ENCODE measurements around the gene IFNA8. TPM values are rescaled to one million over a fixed set of nuclear protein-coding genes. Genes with fewer than 3 reads are reported as not detected.
"Not testable (repeated sequence)": the region's sequence is repeated elsewhere in the genome, so short reads cannot be mapped to it uniquely, and the experiment has no call there.

The IFNA8 gene
- total RNA-seq, 1 donor from 2014 or later = not detected

DNA sequence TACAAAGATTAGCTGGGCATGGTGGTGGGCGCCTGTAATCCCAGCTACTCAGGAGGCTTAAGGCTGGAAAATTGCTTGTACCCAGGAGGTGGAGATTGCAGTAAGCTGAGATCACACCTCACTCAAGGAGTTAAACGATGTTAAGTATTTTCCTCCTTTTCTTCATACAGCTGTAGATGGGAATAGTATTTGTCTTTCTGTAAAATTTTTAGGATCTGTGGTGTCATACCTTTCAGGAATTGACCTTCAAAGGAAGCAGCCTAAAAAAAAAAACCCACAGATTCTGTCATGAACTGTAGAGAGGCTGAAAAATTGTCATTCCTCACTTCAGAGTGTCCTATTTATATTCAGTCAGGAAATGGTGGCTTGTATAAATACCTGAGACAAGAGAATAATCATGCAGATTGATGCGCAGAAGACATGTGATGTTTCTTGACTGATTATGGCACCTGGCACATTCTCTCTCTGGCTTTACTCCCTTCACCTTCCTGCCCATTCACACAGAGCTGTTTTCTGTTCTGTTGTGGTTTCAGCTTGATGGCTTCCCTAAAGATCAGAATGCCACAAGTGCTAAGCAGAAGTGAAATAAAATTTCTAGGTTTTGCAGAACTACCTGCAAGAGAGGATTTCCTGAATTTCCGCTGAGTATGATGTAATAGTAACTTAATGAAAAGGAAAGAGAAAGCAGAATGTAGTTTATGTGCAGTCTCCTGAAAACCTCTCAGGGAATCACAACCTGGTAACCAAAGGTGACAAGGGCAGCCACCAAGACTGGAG is 35.1 kb downstream of the IFNA8 start:
- Mint-ChIP-seq H3K9me3 (ENCODE audit: unreplicated experiment) (no peaks in the 10 kb centered on the region), H3K4me1 (ENCODE audit: low read depth, unreplicated experiment) (peaks cover 2% of the 10 kb centered on the region), H3K4me3 (ENCODE audit: unreplicated experiment) (no peak overlapping the region), H3K36me3 (ENCODE audit: unreplicated experiment) (no peaks in the 10 kb centered on the region), H3K27ac (ENCODE audit: unreplicated experiment) (no peak overlapping the region), H3K27me3 (ENCODE audit: unreplicated experiment) (peaks cover 2% of the 10 kb centered on the region)
- no peak for DNase-seq
- TF ChIP-seq, protein P1, sequence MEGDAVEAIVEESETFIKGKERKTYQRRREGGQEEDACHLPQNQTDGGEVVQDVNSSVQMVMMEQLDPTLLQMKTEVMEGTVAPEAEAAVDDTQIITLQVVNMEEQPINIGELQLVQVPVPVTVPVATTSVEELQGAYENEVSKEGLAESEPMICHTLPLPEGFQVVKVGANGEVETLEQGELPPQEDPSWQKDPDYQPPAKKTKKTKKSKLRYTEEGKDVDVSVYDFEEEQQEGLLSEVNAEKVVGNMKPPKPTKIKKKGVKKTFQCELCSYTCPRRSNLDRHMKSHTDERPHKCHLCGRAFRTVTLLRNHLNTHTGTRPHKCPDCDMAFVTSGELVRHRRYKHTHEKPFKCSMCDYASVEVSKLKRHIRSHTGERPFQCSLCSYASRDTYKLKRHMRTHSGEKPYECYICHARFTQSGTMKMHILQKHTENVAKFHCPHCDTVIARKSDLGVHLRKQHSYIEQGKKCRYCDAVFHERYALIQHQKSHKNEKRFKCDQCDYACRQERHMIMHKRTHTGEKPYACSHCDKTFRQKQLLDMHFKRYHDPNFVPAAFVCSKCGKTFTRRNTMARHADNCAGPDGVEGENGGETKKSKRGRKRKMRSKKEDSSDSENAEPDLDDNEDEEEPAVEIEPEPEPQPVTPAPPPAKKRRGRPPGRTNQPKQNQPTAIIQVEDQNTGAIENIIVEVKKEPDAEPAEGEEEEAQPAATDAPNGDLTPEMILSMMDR (IDR thresholded peaks at IDR 0.05; ENCODE audit: partially characterized antibody, unreplicated experiment) = no peak

DNA sequence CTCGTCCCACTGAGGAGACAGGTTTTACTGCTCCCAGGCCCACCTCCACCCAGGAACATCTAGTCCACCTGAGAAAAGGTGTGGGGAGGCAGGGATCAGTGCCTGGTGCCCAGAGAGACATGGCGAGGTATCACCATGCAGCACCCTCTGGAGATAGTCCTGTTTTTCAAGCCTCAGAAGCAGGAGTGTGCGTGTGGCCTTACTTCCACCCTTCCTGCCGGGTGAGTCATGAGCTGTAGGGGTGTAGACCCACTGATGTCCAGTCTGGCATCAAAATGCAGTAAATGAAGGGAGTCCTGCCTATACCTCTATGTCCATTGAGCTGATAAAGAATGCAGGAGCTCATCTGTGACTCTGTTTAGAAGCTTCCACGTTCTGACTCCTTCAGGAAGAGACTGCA is 40.4 kb downstream of the IFNA8 start:
- not testable (repeated sequence) for H3K27me3 Mint-ChIP-seq (ENCODE audit: unreplicated experiment); H3K36me3 Mint-ChIP-seq (ENCODE audit: unreplicated experiment); DNase-seq; H3K4me1 Mint-ChIP-seq (ENCODE audit: low read depth, unreplicated experiment); H3K27ac Mint-ChIP-seq (ENCODE audit: unreplicated experiment); H3K4me3 Mint-ChIP-seq (ENCODE audit: unreplicated experiment); H3K9me3 Mint-ChIP-seq (ENCODE audit: unreplicated experiment)

DNA sequence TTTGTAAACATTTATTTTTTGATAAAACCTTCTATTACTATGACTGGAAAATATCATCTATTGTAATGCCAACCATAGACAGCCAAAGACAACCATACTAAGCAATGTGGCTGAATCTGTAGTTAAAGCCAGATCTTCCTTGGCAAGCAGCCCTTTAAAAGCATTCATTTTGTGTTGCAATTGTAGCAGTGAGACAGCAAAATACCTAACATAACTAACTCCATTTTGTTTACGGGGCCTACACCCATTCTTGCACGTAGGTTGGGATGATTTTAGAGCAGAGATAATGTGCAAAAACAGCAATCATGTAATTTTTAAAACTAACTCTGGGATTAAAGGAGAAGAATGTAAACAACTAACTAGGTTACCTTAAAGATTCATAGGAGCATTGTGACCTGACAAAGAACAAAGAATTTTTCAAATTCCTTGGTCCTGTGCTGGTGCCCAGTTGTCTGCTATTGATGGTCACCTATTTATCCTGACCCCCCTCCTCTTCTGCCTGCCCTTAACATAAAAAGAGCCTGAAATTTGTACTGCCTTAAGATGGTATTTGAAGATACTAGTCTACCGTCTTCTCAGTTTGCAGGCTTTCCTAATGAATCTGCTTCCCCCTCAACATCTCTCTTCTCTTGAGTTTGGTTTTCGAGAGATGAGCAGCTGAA is 41.9 kb downstream of the IFNA8 start:
- Mint-ChIP-seq H3K4me3 (ENCODE audit: unreplicated experiment) (no peak overlapping the region), H3K4me1 (ENCODE audit: low read depth, unreplicated experiment) (peaks cover 2% of the 10 kb centered on the region)

DNA sequence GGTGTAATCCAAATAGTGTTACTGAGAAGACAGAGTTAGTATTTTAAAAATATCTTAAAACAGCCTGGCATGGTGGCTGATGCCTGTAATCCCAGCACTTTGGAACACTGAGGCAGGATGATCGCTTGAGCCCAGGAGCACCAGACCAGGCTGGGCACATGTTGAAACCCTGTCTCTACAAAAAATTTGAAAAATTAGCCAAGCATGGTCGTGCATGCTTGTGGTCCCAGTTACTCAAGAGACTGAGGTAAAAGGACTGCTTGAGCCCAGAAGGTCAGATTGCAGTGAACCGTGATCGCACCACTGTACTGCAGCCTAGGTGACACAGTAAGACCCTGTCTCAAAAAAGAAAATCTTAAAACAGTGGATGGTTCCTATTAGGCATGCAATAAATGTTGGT is 43.8 kb downstream of the IFNA8 start:
- Mint-ChIP-seq H3K27ac (ENCODE audit: unreplicated experiment) (no peak overlapping the region), H3K36me3 (ENCODE audit: unreplicated experiment) (no peaks in the 10 kb centered on the region), H3K9me3 (ENCODE audit: unreplicated experiment) (no peaks in the 10 kb centered on the region), H3K4me1 (ENCODE audit: low read depth, unreplicated experiment) (no peaks in the 10 kb centered on the region), H3K27me3 (ENCODE audit: unreplicated experiment) (peaks cover 3% of the 10 kb centered on the region), H3K4me3 (ENCODE audit: unreplicated experiment) (no peak overlapping the region)
- TF ChIP-seq, protein P1 (IDR thresholded peaks at IDR 0.05; ENCODE audit: partially characterized antibody, unreplicated experiment) = no peak
- no peak for DNase-seq

More for the DNA sequence above, 41.9 kb downstream of the IFNA8 start:
- Mint-ChIP-seq H3K27me3 (ENCODE audit: unreplicated experiment) (peaks cover 3% of the 10 kb centered on the region), H3K9me3 (ENCODE audit: unreplicated experiment) (no peaks in the 10 kb centered on the region), H3K27ac (ENCODE audit: unreplicated experiment) (no peak overlapping the region), H3K36me3 (ENCODE audit: unreplicated experiment) (no peaks in the 10 kb centered on the region)
- no peak for DNase-seq
- TF ChIP-seq, protein P1 (IDR thresholded peaks at IDR 0.05; ENCODE audit: partially characterized antibody, unreplicated experiment) = no peak

DNA sequence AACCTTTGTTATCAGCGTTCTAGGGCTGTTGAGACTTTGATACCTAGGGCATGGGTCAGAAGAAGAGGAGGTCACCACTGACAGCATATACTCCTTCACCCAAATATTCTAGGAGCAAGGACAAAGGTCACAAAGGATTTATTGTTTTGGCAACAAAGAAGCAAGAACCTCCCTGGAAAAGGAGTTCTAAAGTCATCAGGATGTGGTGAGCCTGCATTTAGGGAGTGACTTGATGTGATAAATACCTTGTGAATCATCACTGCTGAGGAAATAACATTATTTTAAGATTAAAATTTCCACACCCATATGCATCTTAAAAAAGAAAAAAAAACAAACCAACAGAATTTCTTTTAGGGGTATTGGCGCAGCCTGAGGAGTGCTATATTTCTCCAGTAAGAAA is 45.2 kb downstream of the IFNA8 start:
- H3K4me1 Mint-ChIP-seq (ENCODE audit: low read depth, unreplicated experiment) = no peaks in the 10 kb centered on the region
- H3K4me3 Mint-ChIP-seq (ENCODE audit: unreplicated experiment) = no peak overlapping the region
- H3K9me3 Mint-ChIP-seq (ENCODE audit: unreplicated experiment) = no peaks in the 10 kb centered on the region
- DNase-seq = no peak
- TF ChIP-seq, protein P1 (IDR thresholded peaks at IDR 0.05; ENCODE audit: partially characterized antibody, unreplicated experiment) = no peak
- peaks cover 5% of the 10 kb centered on the region for H3K27me3 Mint-ChIP-seq (ENCODE audit: unreplicated experiment)
- H3K36me3 Mint-ChIP-seq (ENCODE audit: unreplicated experiment) = no peaks in the 10 kb centered on the region
- H3K27ac Mint-ChIP-seq (ENCODE audit: unreplicated experiment) = no peak overlapping the region

Measured in glutamatergic neuron (in vitro differentiated cells).